Duodenal mucosa (tissue), 2 donors: ENCODE measurements around the gene PRR9.
"Not testable (repeated sequence)": the region's sequence is repeated elsewhere in the genome, so short reads cannot be mapped to it uniquely, and the experiment has no call there.

Source experiments
- H3K27ac ChIP-seq: one replicate; pipeline ENCODE4 v1.7.0; 2013; ENCODE audit warnings: low read depth, low read length
- H3K27me3 ChIP-seq, 2 donors: one replicate each; pipeline ENCODE4 v1.7.0; 2013; ENCODE audit warnings: low read length in 2 of 2, control low read depth in 1 of 2; ENCODE audit not compliant: insufficient read depth in 2 of 2, control insufficient read depth in 1 of 2
- H3K36me3 ChIP-seq, 2 donors: one replicate each; pipeline ENCODE4 v1.7.0; 2013; ENCODE audit warnings: low read length in 2 of 2, control low read depth in 1 of 2; ENCODE audit not compliant: insufficient read depth in 2 of 2, control insufficient read depth in 1 of 2
- H3K4me1 ChIP-seq, 2 donors: one replicate each; pipeline ENCODE4 v1.7.0; 2013; ENCODE audit warnings: low read length in 2 of 2, control low read depth in 1 of 2; ENCODE audit not compliant: insufficient read depth in 2 of 2, control insufficient read depth in 1 of 2
- H3K4me3 ChIP-seq, 2 donors: one replicate each; pipeline ENCODE4 v1.7.0; 2013; ENCODE audit warnings: low read length in 2 of 2, low read depth in 1 of 2
- H3K9ac ChIP-seq, 2 donors: one replicate each; pipeline ENCODE4 v1.7.0; 2013; ENCODE audit warnings: low read length in 2 of 2, low read depth in 1 of 2
- H3K9me3 ChIP-seq, 2 donors: one replicate each; pipeline ENCODE4 v1.7.0; 2013; ENCODE audit warnings: low read length in 2 of 2, control low read depth in 1 of 2; ENCODE audit not compliant: control insufficient read depth in 1 of 2

The PRR9 gene

GRCh38 chr1:153217212-153217611 is at the start of gene PRR9:
Gene PRR9 (plus strand): TSS chr1:153217584. CDS start chr1:153218145, 561 bp downstream.
- no peaks in the 10 kb centered on the region for H3K36me3 ChIP-seq
- no peaks in the 10 kb centered on the region for H3K4me1 ChIP-seq
- no peaks in the 10 kb centered on the region for H3K9me3 ChIP-seq
- H3K27me3 ChIP-seq, result peaks cover 0 to 3% of the 10 kb centered on the region in 2 donors
- no peak within 1 kb of the TSS for H3K4me3 ChIP-seq
- no peak within 1 kb of the TSS for H3K27ac ChIP-seq
- H3K9ac ChIP-seq, result no peak within 1 kb of the TSS

- no peaks in the 10 kb centered on the region for H3K9me3 ChIP-seq
- H3K4me1 ChIP-seq, result no peaks in the 10 kb centered on the region
- H3K9ac ChIP-seq, result no peak overlapping the region
- peaks cover 0 to 7% of the 10 kb centered on the region in 2 donors for H3K27me3 ChIP-seq
- no peaks in the 10 kb centered on the region for H3K36me3 ChIP-seq
- no peak overlapping the region for H3K27ac ChIP-seq
- no peak overlapping the region for H3K4me3 ChIP-seq
Measured at GRCh38 chr1:153168686-153169085, 48.7 kb upstream of the PRR9 start.

GRCh38 chr1:153174624-153175023 is 42.8 kb upstream of the PRR9 start:
- Histone ChIP-seq H3K4me3 (no peak overlapping the region), H3K9ac (no peak overlapping the region), H3K4me1 (no peaks in the 10 kb centered on the region), H3K36me3 (no peaks in the 10 kb centered on the region), H3K9me3 (no peaks in the 10 kb centered on the region), H3K27ac (no peak overlapping the region), H3K27me3 (no peaks in the 10 kb centered on the region)

- H3K27me3 ChIP-seq, result no peaks in the 10 kb centered on the region
- H3K36me3 ChIP-seq, result no peaks in the 10 kb centered on the region
- no peak overlapping the region for H3K9ac ChIP-seq
- no peaks in the 10 kb centered on the region for H3K9me3 ChIP-seq
- H3K4me1 ChIP-seq, result no peaks in the 10 kb centered on the region
- no peak overlapping the region for H3K27ac ChIP-seq
- no peak overlapping the region for H3K4me3 ChIP-seq
Measured at GRCh38 chr1:153178922-153179321, 38.5 kb upstream of the PRR9 start.

- H3K4me3 ChIP-seq, result no peak overlapping the region
- H3K4me1 ChIP-seq, result no peaks in the 10 kb centered on the region
- H3K36me3 ChIP-seq, result no peaks in the 10 kb centered on the region
- no peak overlapping the region for H3K9ac ChIP-seq
- H3K9me3 ChIP-seq, result no peaks in the 10 kb centered on the region
- H3K27ac ChIP-seq, result no peak overlapping the region
- no peaks in the 10 kb centered on the region for H3K27me3 ChIP-seq
Measured at GRCh38 chr1:153180556-153180955, 36.8 kb upstream of the PRR9 start.

GRCh38 chr1:153188301-153188700 is 29.1 kb upstream of the PRR9 start:
- H3K9me3 ChIP-seq, H3K4me3 ChIP-seq, H3K9ac ChIP-seq, H3K36me3 ChIP-seq, H3K27ac ChIP-seq, H3K27me3 ChIP-seq, H3K4me1 ChIP-seq: not testable (repeated sequence)

GRCh38 chr1:153190373-153190772 is 27.0 kb upstream of the PRR9 start:
- H3K36me3 ChIP-seq, result no peaks in the 10 kb centered on the region

GRCh38 chr1:153192697-153193096 is 24.7 kb upstream of the PRR9 start:
- H3K36me3 ChIP-seq, result no peaks in the 10 kb centered on the region
- H3K27ac ChIP-seq, result no peak overlapping the region
- no peaks in the 10 kb centered on the region for H3K9me3 ChIP-seq
- H3K27me3 ChIP-seq, result peaks cover under 1 to 7% of the 10 kb centered on the region in 2 donors
- H3K4me1 ChIP-seq, result no peaks in the 10 kb centered on the region
- no peak overlapping the region for H3K4me3 ChIP-seq
- no peak overlapping the region for H3K9ac ChIP-seq

More at GRCh38 chr1:153190373-153190772, 27.0 kb upstream of the PRR9 start:
- Histone ChIP-seq H3K27ac (no peak overlapping the region), H3K4me3 (no peak overlapping the region), H3K9me3 (no peaks in the 10 kb centered on the region), H3K4me1 (no peaks in the 10 kb centered on the region), H3K9ac (no peak overlapping the region), H3K27me3 (peaks cover 0 to 7% of the 10 kb centered on the region in 2 donors)

- Histone ChIP-seq H3K4me3 (no peak overlapping the region), H3K27me3 (peaks cover 7 to 8% of the 10 kb centered on the region in 2 donors), H3K36me3 (no peaks in the 10 kb centered on the region), H3K9me3 (no peaks in the 10 kb centered on the region), H3K27ac (no peak overlapping the region), H3K9ac (no peak overlapping the region), H3K4me1 (no peaks in the 10 kb centered on the region)
Measured at GRCh38 chr1:153194331-153195050, 22.9 kb upstream of the PRR9 start.

- H3K4me3 ChIP-seq, result no peak overlapping the region
- no peak overlapping the region for H3K27ac ChIP-seq
- H3K9ac ChIP-seq, result no peak overlapping the region
- peaks cover 7 to 8% of the 10 kb centered on the region in 2 donors for H3K27me3 ChIP-seq
- H3K9me3 ChIP-seq, result no peaks in the 10 kb centered on the region
- no peaks in the 10 kb centered on the region for H3K4me1 ChIP-seq
- no peaks in the 10 kb centered on the region for H3K36me3 ChIP-seq
Measured at GRCh38 chr1:153195216-153195615, 22.2 kb upstream of the PRR9 start.
